HG03439 (cell line): Measurements from ENCODE around the gene FHL1.
"Not testable (repeated sequence)": the region's sequence is repeated elsewhere in the genome, so short reads cannot be mapped to it uniquely, and the experiment has no call there.

Experiments
- ATAC-seq: cut with Tn5 transposase; IDR thresholded peaks from one replicate; pipeline ENCODE4 v1.9.1; 2021; ENCODE audit warnings: mild to moderate bottlenecking, moderate library complexity; ENCODE audit not compliant: unreplicated experiment

Gene FHL1

DNA sequence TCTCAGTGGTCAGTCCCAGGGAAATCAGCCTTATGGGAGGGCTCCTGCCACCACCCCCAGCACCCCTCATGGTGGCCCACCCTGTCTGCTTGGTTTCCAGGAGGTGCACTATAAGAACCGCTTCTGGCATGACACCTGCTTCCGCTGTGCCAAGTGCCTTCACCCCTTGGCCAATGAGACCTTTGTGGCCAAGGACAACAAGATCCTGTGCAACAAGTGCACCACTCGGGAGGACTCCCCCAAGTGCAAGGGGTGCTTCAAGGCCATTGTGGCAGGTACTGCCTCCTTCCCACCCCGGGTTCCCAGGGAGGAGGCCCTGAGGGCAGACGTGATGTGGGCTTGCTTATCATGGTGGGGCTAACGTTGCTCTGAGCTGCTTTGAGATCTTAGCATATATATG is 59.6 kb downstream of the FHL1 start:
- no peak for ATAC-seq

- ATAC-seq = no peak
Measured at GRCh38 chrX:136207546-136207945, 60.2 kb downstream of the FHL1 start.

DNA sequence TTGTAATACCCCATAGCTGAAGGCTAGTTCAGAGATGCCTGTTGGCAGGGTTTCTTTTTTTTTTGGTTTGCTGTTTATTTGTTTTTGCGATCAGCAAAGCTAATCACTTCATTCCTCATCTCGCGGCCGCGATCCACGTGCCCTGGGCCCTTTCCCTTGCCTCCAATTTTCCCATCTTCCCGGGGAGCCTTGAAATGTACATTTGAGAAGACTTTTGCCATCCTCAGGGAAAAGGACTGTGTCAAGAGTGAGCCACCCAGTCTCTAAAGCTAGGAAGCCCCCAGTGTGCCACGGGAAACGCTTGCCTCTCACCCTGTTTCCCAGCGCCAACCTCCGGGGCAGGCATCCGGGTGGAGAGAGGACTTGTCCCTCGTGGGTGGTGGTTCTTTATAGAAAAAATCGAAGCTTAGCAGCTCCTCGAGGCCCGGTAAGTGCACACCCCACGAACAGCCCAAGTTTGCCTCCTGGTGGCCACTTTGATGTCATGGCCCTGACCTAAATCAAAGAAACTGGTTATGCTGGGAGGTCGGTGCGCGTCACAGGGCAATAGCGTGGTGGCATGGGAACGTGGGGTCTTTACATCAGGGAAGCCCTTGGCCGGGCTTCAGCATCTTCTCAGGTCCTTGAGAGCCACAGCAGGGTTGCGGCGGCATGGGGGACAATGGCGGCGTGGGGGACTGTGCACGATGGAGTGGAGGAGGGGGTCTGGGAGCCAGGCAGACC is 61.8 kb downstream of the FHL1 start:
- no peak for ATAC-seq

GRCh38 chrX:136209751-136210150 is 62.4 kb downstream of the FHL1 start:
- no peak for ATAC-seq

DNA sequence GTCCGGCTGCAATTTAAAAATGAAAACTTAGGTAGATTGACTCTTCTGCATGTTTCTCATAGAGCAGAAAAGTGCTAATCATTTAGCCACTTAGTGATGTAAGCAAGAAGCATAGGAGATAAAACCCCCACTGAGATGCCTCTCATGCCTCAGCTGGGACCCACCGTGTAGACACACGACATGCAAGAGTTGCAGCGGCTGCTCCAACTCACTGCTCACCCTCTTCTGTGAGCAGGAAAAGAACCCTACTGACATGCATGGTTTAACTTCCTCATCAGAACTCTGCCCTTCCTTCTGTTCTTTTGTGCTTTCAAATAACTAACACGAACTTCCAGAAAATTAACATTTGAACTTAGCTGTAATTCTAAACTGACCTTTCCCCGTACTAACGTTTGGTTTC is 62.9 kb downstream of the FHL1 start:
- ATAC-seq = no peak

DNA sequence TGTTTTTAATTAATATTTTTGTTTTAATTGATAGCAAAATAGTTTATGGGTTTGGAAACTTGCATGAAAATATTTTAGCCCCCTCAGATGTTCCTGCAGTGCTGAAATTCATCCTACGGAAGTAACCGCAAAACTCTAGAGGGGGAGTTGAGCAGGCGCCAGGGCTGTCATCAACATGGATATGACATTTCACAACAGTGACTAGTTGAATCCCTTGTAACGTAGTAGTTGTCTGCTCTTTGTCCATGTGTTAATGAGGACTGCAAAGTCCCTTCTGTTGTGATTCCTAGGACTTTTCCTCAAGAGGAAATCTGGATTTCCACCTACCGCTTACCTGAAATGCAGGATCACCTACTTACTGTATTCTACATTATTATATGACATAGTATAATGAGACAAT is 63.5 kb downstream of the FHL1 start:
- no peak for ATAC-seq

- ATAC-seq = no peak
Measured at GRCh38 chrX:136211766-136212556, 64.6 kb downstream of the FHL1 start.

GRCh38 chrX:136212557-136213111 is 65.3 kb downstream of the FHL1 start:
- ATAC-seq = no peak

GRCh38 chrX:136214551-136214950 is 67.2 kb downstream of the FHL1 start:
- no peak for ATAC-seq

- ATAC-seq = no peak
Measured at GRCh38 chrX:136215559-136215958, 68.2 kb downstream of the FHL1 start.

GRCh38 chrX:136219893-136220292 is 72.6 kb downstream of the FHL1 start:
- ATAC-seq = no peak

- no peak for ATAC-seq
Measured at GRCh38 chrX:136220540-136220939, 73.2 kb downstream of the FHL1 start.

GRCh38 chrX:136220951-136221350 is 73.6 kb downstream of the FHL1 start:
- no peak for ATAC-seq

DNA sequence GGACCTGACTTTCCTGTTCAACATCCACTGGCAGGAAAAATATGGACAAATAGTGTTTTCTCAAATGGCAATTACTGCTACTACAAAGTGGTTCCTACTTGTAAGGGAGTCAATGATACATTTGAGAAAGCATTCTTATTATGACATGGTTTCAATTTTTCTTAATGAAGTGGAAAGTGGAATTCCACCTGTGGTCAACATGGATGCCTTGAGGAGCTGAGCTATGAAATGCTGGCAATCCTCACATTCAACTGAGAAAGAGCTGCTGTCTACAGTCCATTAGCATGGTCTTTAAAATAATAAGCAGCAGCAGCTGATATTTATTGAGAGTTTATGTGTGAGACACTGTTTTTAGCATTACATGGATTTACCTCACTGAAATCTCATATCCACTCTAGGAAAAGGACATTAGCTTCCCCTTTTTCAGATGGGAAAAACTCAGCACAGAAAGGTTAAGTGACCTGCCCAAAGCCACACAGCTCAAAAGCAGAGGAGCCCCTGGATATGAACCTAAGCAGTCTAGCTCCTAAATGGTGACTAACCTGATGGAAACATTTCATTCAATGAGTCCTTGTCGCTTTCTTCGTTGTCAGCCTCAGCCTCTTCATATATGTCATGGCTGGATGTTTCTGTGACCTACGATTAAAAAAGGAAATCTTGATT is 74.6 kb downstream of the FHL1 start:
- ATAC-seq = no peak

GRCh38 chrX:136227074-136227473 is 79.7 kb downstream of the FHL1 start:
- ATAC-seq = no peak

DNA sequence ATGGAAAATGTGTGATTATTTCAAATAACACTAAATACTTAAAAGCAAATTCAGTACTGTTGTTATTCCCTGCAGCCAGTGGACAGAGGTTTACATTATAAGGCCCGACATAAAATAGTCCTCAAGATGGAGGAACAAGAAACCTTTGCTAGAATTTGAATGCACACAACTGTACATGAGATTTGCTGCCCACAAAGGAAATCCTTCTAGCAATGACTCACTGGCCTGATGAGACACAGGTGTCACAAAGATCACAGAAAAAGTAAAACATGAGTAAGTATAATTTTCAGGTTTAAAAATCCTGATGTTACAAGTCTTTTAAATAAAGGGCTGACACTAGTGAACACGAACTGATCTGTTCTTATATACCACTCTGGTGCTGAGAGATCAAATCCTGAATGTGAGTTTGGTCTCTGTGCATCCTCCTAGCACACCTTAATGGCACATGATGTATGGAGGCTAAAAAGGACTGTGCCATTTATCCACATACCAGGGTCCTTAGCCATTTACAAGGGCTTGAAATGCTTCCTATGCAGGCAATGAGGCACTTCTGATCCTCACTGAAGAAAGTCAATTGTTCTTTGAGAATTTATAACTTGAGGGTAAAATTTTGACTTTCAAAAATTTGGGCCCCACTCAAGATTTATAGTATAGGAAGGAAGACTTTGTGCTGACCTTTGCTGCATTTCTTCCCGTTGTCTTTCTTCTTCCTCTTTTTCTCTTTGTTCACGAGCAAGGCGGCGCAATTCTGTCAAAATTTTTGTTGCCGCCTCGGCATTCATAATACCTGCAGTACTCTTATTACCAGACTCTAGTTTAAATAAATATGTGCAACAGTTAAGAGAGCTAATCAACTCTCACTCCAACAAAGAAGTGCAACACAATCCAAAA is 80.9 kb downstream of the FHL1 start:
- no peak for ATAC-seq

DNA sequence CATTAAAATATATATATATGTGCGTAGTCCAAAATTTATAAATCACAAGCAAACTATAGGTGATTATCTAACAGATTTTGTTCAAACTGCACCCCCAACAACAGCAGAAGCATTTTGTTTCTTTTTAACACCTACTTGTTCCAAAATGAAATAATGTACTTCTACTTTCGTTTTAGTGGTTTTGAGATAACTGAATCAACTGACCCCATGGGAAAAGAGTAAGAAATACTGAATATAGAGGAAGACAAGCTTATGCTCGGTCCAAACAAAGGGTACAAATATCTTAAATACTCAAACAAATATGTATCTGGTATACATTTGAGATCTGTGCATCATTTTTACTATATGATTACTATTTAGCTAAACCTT is 81.5 kb downstream of the FHL1 start:
- ATAC-seq = no peak

DNA sequence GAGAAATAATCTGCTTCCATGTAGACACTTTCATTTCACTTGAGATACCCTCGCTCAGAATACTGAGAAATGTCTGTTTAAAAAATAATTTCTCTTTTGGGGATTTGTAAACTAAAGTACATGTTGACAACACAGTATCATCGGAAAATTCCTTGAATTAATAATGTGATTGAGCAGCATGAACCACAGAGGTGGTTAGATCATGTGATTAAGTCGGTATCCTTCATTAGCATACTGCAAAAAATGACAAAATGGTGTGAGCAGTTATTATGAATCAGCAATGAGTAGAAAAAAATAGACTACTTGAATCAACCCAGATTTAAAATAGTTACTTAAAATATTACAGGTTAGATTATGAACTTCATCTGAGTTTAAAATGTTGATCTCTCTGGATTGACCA is 89.7 kb downstream of the FHL1 start:
- no peak for ATAC-seq

DNA sequence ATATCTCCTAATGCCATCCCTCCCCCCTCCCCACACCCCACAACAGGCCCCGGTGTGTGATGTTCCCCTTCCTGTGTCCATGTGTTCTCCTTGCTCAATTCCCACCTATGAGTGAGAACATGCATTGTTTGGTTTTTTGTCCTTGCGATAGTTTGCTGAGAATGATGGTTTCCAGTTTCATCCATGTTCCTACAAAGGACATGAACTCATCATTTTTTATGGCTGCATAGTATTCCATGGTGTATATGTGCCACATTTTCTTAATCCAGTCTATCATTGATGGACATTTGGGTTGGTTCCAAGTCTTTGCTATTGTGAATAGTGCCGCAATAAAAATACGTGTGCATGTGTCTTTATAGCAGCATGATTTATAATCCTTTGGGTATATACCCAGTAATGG is 90.5 kb downstream of the FHL1 start:
- not testable (repeated sequence) for ATAC-seq

- no peak for ATAC-seq
Measured at GRCh38 chrX:136246201-136246600, 98.9 kb downstream of the FHL1 start.
